ENCODE results near the gene STPG4.

GRCh38 chr2:47079515-47080412, 75.3 kb downstream of the STPG4 start:
- TF ChIP-seq CTCF (IDR thresholded peaks at IDR 0.05; ENCODE audit: low read length) (no peak), EZH2phosphoT487 (IDR thresholded peaks at IDR 0.05; ENCODE audit: low read length) (no peak), EZH2 (optimal IDR thresholded peaks at IDR 0.05; ENCODE audit: low read depth, low read length) (no peak)

All from MM.1S (cell line).